A549 (cell line): Measurements from ENCODE around the gene CNNM2. TPM values are rescaled to one million over a fixed set of nuclear protein-coding genes. Genes with fewer than 3 reads are reported as not detected.
"Not testable (repeated sequence)": the region's sequence is repeated elsewhere in the genome, so short reads cannot be mapped to it uniquely, and the experiment has no call there.

Experiments
- ATAC-seq, 2 experiments: fragments of 200-7000 bp in 1 of 2; fragments of >200 bp in 1 of 2; cut with Nextera tagmentation in 1 of 2; cut with Tn5 transposase in 1 of 2; 3 replicates each; pipeline versions ENCODE4 v1.8.0 to v1.9.1; 2018 to 2020; ENCODE audit warnings: mild to moderate bottlenecking in 1 of 2, moderate library complexity in 1 of 2
- CTCF ChIA-PET: fragments of 300-600 bp; sonication (Branson Sonifier 250); formaldehyde crosslinking; extraction: SDS; loops from one replicate; lab custom pipeline; 2021; ENCODE audit warnings: antibody characterized with exemption, inconsistent platforms; lab: Yijun Ruan, JAX
- POLR2A ChIA-PET: fragments of 350-600 bp; formaldehyde crosslinking; extraction: SDS; loops from one replicate; lab custom pipeline; 2021; ENCODE audit warnings: antibody characterized with exemption, inconsistent platforms; lab: Yijun Ruan, JAX
- DNase-seq, 2 experiments: peaks; one replicate each; pipeline versions ENCODE4 v3.0.0 to v3.0.0-alpha.2; 2011 to 2016; ENCODE audit warnings: low read depth in 1 of 2, low spot score in 1 of 2
- FAIRE-seq: peaks from 2 replicates; lab custom pipeline; 2011; peaks lifted over from hg19 to GRCh38; lab: Jason Lieb, UNC
- H3K27ac ChIP-seq, 2 experiments: fragments of >200 bp; sonication (Bioruptor Twin); formaldehyde crosslinking; 3 replicates each; pipeline ENCODE4 v1.5.1; 2016 to 2017
- H3K4me1 ChIP-seq: fragments of >200 bp; sonication (Bioruptor Twin); formaldehyde crosslinking; 3 replicates; pipeline ENCODE4 v1.6.1; 2016
- H3K4me2 ChIP-seq: fragments of >200 bp; sonication (Bioruptor Twin); formaldehyde crosslinking; 3 replicates; pipeline ENCODE4 v1.6.1; 2016
- H3K4me3 ChIP-seq: fragments of >200 bp; sonication (Bioruptor Twin); formaldehyde crosslinking; 3 replicates; pipeline ENCODE4 v1.5.1; 2016
- H3K9me3 ChIP-seq: fragments of >200 bp; sonication (Bioruptor Twin); formaldehyde crosslinking; 3 replicates; pipeline ENCODE4 v1.6.1; 2016
- FOSL2 ChIP-seq, 2 experiments: fragments of 450-650 bp in 1 of 2; fragments of >200 bp in 1 of 2; sonication (Bioruptor Twin) in 1 of 2; formaldehyde crosslinking; IDR thresholded peaks; 2 replicates each; pipeline versions ENCODE4 v1.5.0 to v1.6.1; 2016 to 2020; ENCODE audit warnings: mild to moderate bottlenecking in 1 of 2, moderate library complexity in 1 of 2
- HDAC2 ChIP-seq: fragments of 200-600 bp; sonication (generic); IDR thresholded peaks from 2 replicates; pipeline ENCODE4 v1.6.1; 2016
- HOXB5 ChIP-seq: fragments of 250-450 bp; sonication (Bioruptor Pico); IDR thresholded peaks from 2 replicates; pipeline ENCODE4 v1.5.0; 2020; ENCODE audit warnings: mild to moderate bottlenecking, moderate library complexity
- JUN ChIP-seq, 2 experiments: fragments of >200 bp; sonication (Bioruptor Twin); formaldehyde crosslinking; IDR thresholded peaks; 2 replicates in 1 of 2; 3 replicates in 1 of 2; pipeline ENCODE4 v1.6.1; 2016 to 2017
- MAZ ChIP-seq: fragments of 150-350 bp; IDR thresholded peaks from 2 replicates; pipeline ENCODE4 v1.6.1; 2014; ENCODE audit warnings: antibody characterized with exemption, low read depth, low read length, borderline replicate concordance
- POLR2AphosphoS2 ChIP-seq: conservative IDR thresholded peaks from 2 replicates; pipeline ENCODE4 v1.6.1; 2012; ENCODE audit warnings: low read length, improper control_type of control experiment, inconsistent platforms
- WGBS: methylation state at CpG from one replicate; pipeline ENCODE4 v1.1.6; 2017; ENCODE audit errors: missing lambda C conversion rate; 5-methylcytosine and 5-hydroxymethylcytosine counted together
- polyA plus RNA-seq, 4 experiments: library from polyadenylated mRNA; depleted of rRNA in 3 of 4; stranded (reverse); fragments of >200 nt; fragmentation: RNase III in 1 of 4; extraction: RNeasy Plus Mini Kit Qiagen cat#74134 plus additional on column Dnase treatment in 1 of 4; gene quantifications; 2 replicates in 3 of 4; 3 replicates in 1 of 4; pipeline ENCODE4 v1.2.3, GENCODE V29; 2011 to 2017
- small RNA-seq, 6 experiments: library from RNA; depleted of rRNA; stranded (forward); fragments of <200 nt; gene quantifications; one replicate each; pipeline ENCODE3, GENCODE V24; 2012
- TF ChIP-seq, protein P1 (sequence below): fragments of 250-450 bp; sonication (Bioruptor Pico); IDR thresholded peaks from 2 replicates; pipeline ENCODE4 v1.5.0; 2020; ENCODE audit warnings: low read depth, mild to moderate bottlenecking, moderate library complexity
- TF ChIP-seq, protein P2 (sequence below): IDR thresholded peaks from 2 replicates; pipeline ENCODE4 v1.6.1; 2012

Gene CNNM2
- polyA plus RNA-seq, 2 of the 4 experiments (the other 2 are of a cell fraction): 6.4 to 6.9 TPM

DNA sequence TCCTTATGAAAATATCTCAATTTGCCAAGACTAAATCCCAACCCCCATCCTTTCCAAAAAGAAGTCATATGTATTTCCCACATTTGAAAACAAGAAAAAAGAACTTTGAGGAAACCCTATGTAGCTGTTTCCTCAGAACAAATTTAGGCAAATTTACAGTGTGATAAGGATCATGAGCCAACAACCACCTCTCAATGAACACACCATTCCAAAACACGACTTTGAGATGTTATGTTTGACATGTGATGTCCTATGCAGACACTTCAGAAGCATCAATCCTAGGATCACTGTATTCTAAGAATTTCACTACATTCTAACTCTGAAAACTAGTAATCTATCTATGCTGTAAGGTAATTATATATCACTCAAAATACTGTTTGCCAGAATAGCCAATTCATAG is 212.8 kb downstream of the CNNM2 start (continued):
- TF ChIP-seq, protein P1, sequence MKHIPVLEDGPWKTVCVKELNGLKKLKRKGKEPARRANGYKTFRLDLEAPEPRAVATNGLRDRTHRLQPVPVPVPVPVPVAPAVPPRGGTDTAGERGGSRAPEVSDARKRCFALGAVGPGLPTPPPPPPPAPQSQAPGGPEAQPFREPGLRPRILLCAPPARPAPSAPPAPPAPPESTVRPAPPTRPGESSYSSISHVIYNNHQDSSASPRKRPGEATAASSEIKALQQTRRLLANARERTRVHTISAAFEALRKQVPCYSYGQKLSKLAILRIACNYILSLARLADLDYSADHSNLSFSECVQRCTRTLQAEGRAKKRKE (CRISPR knock-in tag): no peak
- TF ChIP-seq, protein P2, sequence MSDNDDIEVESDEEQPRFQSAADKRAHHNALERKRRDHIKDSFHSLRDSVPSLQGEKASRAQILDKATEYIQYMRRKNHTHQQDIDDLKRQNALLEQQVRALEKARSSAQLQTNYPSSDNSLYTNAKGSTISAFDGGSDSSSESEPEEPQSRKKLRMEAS: no peak
- no peak for TF ChIP-seq POLR2AphosphoS2
- no peak for TF ChIP-seq HDAC2

DNA sequence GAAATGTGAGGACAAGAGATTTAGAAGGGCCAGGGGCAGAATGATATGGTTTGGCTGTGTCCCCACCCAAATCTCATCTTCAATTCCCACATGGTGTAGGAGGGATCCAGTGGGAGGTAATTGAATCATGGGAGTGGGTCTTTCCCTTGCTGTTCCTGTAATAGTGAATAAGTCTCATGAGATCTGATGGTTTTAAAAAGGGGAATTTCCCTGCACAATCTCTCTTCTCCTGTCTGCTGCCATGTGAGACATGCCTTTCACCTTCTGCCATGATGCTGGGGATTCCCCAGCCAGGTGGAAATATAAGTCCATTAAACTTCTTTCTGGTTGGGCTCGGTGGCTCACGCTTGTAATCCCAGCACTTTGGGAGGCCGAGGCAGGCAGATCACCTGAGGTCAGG is 217.1 kb downstream of the CNNM2 start:
- FAIRE-seq, H3K4me3 ChIP-seq, H3K9me3 ChIP-seq, ATAC-seq, DNase-seq, H3K27ac ChIP-seq, H3K4me2 ChIP-seq, POLR2A ChIA-PET: not testable (repeated sequence)
- CTCF ChIA-PET: interaction anchor here (1.6 kb wide), 1 partner anchor 104 kb away, joined by 5 read pairs; no protein-coding TSS in a partner anchor
- H3K4me1 ChIP-seq: peaks cover 18% of the 10 kb centered on the region; the same call in 2 of the 3 replicates
- WGBS: 86% methylated on average over 3 of the region's 3 CpGs

DNA sequence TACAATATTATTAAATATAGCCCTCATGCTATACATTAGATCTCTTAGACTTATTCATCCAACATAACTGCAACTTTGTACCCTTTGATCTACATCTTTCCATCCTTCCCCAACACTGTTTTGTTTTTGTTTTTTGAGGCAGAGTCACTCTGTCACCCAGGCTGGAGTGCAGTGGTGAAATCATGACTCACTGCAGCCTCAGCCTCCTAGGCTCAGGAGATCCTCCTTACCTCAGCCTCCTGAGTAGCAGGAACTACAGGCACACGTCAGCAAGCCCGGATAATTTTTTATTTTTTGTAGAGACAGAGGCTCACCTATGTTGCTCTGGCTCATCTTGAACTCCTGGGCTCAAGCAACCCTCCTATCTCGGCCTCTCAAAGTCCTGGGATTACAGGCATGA is 221.7 kb downstream of the CNNM2 start:
- POLR2A ChIA-PET: no interaction called here
- no peak overlapping the region for H3K4me3 ChIP-seq
- peaks cover 26% of the 10 kb centered on the region; the same call in 2 of the 3 replicates for H3K4me1 ChIP-seq
- FAIRE-seq: no peak
- 80% methylated on average over 3 of the region's 3 CpGs for WGBS
- peaks cover 5% of the 10 kb centered on the region; the same call in 1 of the 3 replicates for H3K9me3 ChIP-seq
- H3K4me2 ChIP-seq: no peak overlapping the region
- ATAC-seq: peak; percentile 24 to 53; a peak in 3 of 6 replicates
- CTCF ChIA-PET: no interaction called here
- TF ChIP-seq FOSL2 (IDR thresholded peaks at IDR 0.05): no peak
- peak; percentile 66 for TF ChIP-seq FOSL2 (CRISPR knock-in tag; IDR thresholded peaks at IDR 0.05)
- TF ChIP-seq MAZ: no peak
- TF ChIP-seq, protein P2: no peak
- no peak for TF ChIP-seq HOXB5
- 0 out of 5 replicates have a peak, but pooled peaks of 1 of the 2 experiments have one; percentile 9 for TF ChIP-seq JUN (IDR thresholded peaks at IDR 0.05)
- peak overlapping the region in 1 of 2 experiments; percentile 24; a peak in 1 of 6 replicates for H3K27ac ChIP-seq
- DNase-seq: peak in 1 of 2 experiments; percentile 28

Small RNA genes within 50 kb of the gene (small RNA-seq; reads per million reads assigned to genes)
- gene AS3MT (0 reads per million in 6 experiments), gene RF00026 (0 reads per million in 6 experiments), gene RF02271 (0 reads per million in 6 experiments)

Other genes with a start within 250 kb of the CNNM2 start
- 18.2 and 20.2 TPM in 2 replicates for gene ARL3, start 203.9 kb upstream of the CNNM2 start, polyA plus RNA-seq (2011; rRNA removed)
- 20.7 to 22.7 TPM (median 21.3 TPM) in 3 replicates for gene ARL3, start 203.9 kb upstream of the CNNM2 start, polyA plus RNA-seq (2017; fragmentation: RNase III; extraction: RNeasy Plus Mini Kit Qiagen cat#74134 plus additional on column Dnase treatment)
- 4.7 and 5.6 TPM in 2 replicates for gene SFXN2, start 203.7 kb upstream of the CNNM2 start, polyA plus RNA-seq (2011; rRNA removed)
- gene SFXN2, start 203.7 kb upstream of the CNNM2 start, polyA plus RNA-seq (2017; fragmentation: RNase III; extraction: RNeasy Plus Mini Kit Qiagen cat#74134 plus additional on column Dnase treatment): 7.4 to 8.5 TPM (median 7.9 TPM) in 3 replicates
- 23.5 and 25.1 TPM in 2 replicates for gene WBP1L, start 174.3 kb upstream of the CNNM2 start, polyA plus RNA-seq (2011; rRNA removed)
- gene WBP1L, start 174.3 kb upstream of the CNNM2 start, polyA plus RNA-seq (2017; fragmentation: RNase III; extraction: RNeasy Plus Mini Kit Qiagen cat#74134 plus additional on column Dnase treatment): 17.4 to 20.7 TPM (median 19.8 TPM) in 3 replicates
- gene CYP17A1, start 80.9 kb upstream of the CNNM2 start, polyA plus RNA-seq (2011; rRNA removed): not detected in 2 replicates
- not detected in 3 replicates for gene CYP17A1, start 80.9 kb upstream of the CNNM2 start, polyA plus RNA-seq (2017; fragmentation: RNase III; extraction: RNeasy Plus Mini Kit Qiagen cat#74134 plus additional on column Dnase treatment)
- gene BORCS7, start 64.0 kb upstream of the CNNM2 start, polyA plus RNA-seq (2011; rRNA removed): 43.9 and 68.1 TPM in 2 replicates
- 31.3 to 36.9 TPM (median 36.6 TPM) in 3 replicates for gene BORCS7, start 64.0 kb upstream of the CNNM2 start, polyA plus RNA-seq (2017; fragmentation: RNase III; extraction: RNeasy Plus Mini Kit Qiagen cat#74134 plus additional on column Dnase treatment)
- 8.6 and 10.8 TPM in 2 replicates for gene AS3MT, start 48.8 kb upstream of the CNNM2 start, polyA plus RNA-seq (2011; rRNA removed)
- 9.7 to 10.7 TPM (median 10.7 TPM) in 3 replicates for gene AS3MT, start 48.8 kb upstream of the CNNM2 start, polyA plus RNA-seq (2017; fragmentation: RNase III; extraction: RNeasy Plus Mini Kit Qiagen cat#74134 plus additional on column Dnase treatment)